GM12873 (cell line): ENCODE data around the gene HECTD1.

ENCODE experiments used
- CTCF ChIP-seq: IDR thresholded peaks from 2 replicates; pipeline ENCODE4 v1.5.1; 2012; ENCODE audit warnings: low read depth, mild to moderate bottlenecking, moderate library complexity, low read length, control low read depth; ENCODE audit not compliant: insufficient read depth; ENCODE audit errors: missing control alignments

HECTD1 gene

DNA sequence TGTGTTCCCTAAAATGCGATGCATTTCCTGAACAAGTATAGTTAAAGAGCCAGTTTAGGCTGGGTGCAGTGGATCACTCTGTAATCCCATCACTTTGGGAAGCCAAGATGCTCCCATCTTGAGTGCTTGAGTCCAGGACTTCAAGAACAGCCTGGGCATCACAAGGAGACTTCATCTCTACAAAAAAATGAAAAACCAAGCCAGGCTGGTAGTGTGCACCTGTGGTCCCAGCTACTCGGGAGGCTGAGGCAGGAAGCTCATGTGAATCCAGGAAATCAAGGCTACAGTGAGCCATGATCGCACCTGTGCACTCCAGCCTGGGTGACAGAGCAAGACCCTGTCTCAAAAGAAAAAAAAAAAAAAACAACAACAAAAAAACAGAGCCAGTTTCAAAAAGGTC lies 26.3 kb downstream of the HECTD1 start:
- TF ChIP-seq CTCF: no peak

DNA sequence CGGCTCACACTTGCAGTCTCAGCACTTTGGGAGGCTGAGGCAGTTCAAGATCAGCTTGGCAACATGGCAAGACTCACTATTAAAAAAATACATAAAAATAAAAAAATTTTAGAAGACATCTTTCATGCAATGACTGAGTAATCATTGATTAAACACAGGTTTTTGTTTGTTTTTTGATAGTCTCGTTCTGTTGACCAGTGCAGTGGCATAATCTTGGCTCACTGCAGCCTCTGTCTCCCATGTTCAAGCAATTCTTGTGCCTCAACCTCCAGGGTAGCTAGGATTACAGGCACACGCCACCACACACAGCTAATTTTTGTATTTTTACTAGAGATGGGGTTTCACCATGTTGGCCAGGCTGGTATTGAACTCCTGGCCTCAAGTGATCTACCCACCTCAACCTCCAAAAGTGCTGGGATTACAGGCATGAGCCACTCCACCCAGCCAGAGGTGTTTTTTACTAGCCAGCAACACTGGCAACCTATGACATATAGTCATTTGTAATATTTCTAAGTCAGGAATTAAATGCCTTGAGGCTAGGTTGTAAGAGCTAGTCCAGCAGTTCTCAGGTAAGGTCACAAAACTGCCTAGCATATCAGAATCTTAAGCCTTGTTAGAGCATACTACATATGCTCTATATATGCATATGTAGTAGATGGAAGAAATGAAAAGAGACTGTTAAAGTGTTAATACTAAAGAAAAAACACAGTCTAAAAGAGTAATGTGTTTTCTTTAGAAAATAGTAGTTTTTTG lies 27.1 kb downstream of the HECTD1 start:
- no peak for TF ChIP-seq CTCF

- no peak for TF ChIP-seq CTCF
Observed at GRCh38 chr14:31174433-31174832, 33.2 kb downstream of the HECTD1 start.

GRCh38 chr14:31173120-31173837 lies 34.3 kb downstream of the HECTD1 start:
- no peak for TF ChIP-seq CTCF

GRCh38 chr14:31172084-31172483 lies 35.5 kb downstream of the HECTD1 start:
- no peak for TF ChIP-seq CTCF

DNA sequence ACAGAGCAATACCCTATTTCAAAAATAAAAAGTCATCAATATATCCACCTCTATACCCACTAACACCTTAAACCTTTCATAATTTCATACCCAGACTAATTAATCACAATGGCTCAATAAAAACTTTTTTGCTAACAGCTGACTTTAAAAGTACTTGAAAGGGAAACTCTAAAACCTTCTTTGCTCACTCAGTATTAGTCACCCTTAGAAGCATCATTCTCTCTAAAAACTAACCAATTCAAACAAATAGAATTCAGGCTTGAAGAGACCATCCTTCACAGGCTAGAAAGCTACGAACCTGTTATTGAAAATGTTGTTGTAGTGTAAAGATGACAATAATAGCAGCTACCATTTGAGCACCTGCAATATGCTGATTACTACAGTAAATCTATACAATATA lies 37.2 kb downstream of the HECTD1 start:
- TF ChIP-seq CTCF: no peak

- TF ChIP-seq CTCF: no peak
Observed at GRCh38 chr14:31169877-31170276, 37.7 kb downstream of the HECTD1 start.
